GM12878 (cell line): ENCODE data around the gene VEGFB. TPM values are rescaled to one million over a fixed set of nuclear protein-coding genes. Genes with fewer than 3 reads are reported as not detected.
A peak's percentile ranks its signal among the peaks of the same experiment; 100 is the strongest.

Experiments used
- ASH2L ChIP-seq: fragments of 300-600, 200-600 bp; sonication (generic); IDR thresholded peaks from 2 replicates; pipeline ENCODE4 v1.6.1; 2017; ENCODE audit warnings: low read depth, mild to moderate bottlenecking, borderline replicate concordance
- CEBPB ChIP-seq, 2 experiments: fragments of 150-350 bp in 1 of 2; IDR thresholded peaks; 2 replicates each; pipeline ENCODE4 v1.6.1; 2012 to 2014; ENCODE audit warnings: low read depth in 2 of 2, low read length in 2 of 2, borderline replicate concordance in 1 of 2, inconsistent platforms in 1 of 2
- EGR1 ChIP-seq, 2 experiments: IDR thresholded peaks; 1 replicate in 1 of 2; 2 replicates in 1 of 2; pipeline ENCODE4 v1.6.1; 2011 to 2012; ENCODE audit warnings: low read depth in 2 of 2, low read length in 2 of 2, borderline replicate concordance in 1 of 2, mild to moderate bottlenecking in 1 of 2, moderate library complexity in 1 of 2
- ESRRA ChIP-seq: IDR thresholded peaks from 2 replicates; pipeline ENCODE4 v1.6.1; 2012; ENCODE audit warnings: mild to moderate bottlenecking, low read length, improper control_type of control experiment
- LARP7 ChIP-seq: fragments of 450-650 bp; IDR thresholded peaks from 2 replicates; pipeline ENCODE4 v1.6.1; 2017; ENCODE audit warnings: mild to moderate bottlenecking
- MTA2 ChIP-seq: fragments of 450-650 bp; IDR thresholded peaks from 2 replicates; pipeline ENCODE4 v1.6.1; 2016; ENCODE audit warnings: low read depth, mild to moderate bottlenecking, moderate library complexity
- MTA3 ChIP-seq: IDR thresholded peaks from 2 replicates; pipeline ENCODE4 v1.6.1; 2012; ENCODE audit warnings: low read length, inconsistent platforms, borderline replicate concordance
- NBN ChIP-seq: fragments of 450-650 bp; IDR thresholded peaks from 2 replicates; pipeline ENCODE4 v1.6.1; 2016
- NFXL1 ChIP-seq: fragments of 450-650 bp; IDR thresholded peaks from 2 replicates; pipeline ENCODE4 v1.6.1; 2017; ENCODE audit warnings: antibody characterized with exemption, mild to moderate bottlenecking, borderline replicate concordance
- RB1 ChIP-seq: fragments of 450-650 bp; formaldehyde crosslinking; IDR thresholded peaks from 2 replicates; pipeline ENCODE4 v1.6.1; 2017; ENCODE audit warnings: mild to moderate bottlenecking, borderline replicate concordance
- RFX5 ChIP-seq: IDR thresholded peaks from 2 replicates; pipeline ENCODE4 v1.6.1; 2011; ENCODE audit warnings: low read depth, low read length, improper control_type of control experiment
- RUNX3 ChIP-seq: IDR thresholded peaks from 2 replicates; pipeline ENCODE4 v1.6.1; 2012; ENCODE audit warnings: low read length, inconsistent platforms
- SIN3A ChIP-seq: IDR thresholded peaks from 2 replicates; pipeline ENCODE4 v1.6.1; 2012; ENCODE audit warnings: low read depth, low read length, improper control_type of control experiment
- SMAD5 ChIP-seq: IDR thresholded peaks from 2 replicates; pipeline ENCODE4 v1.6.1; 2016; ENCODE audit warnings: antibody characterized with exemption, low read depth
- SREBF1 ChIP-seq: IDR thresholded peaks from 2 replicates; pipeline ENCODE4 v1.6.1; 2012; ENCODE audit warnings: mild to moderate bottlenecking, low read length
- TARDBP ChIP-seq: IDR thresholded peaks from 2 replicates; pipeline ENCODE4 v1.6.1; 2016; ENCODE audit warnings: borderline replicate concordance
- YY1 ChIP-seq: IDR thresholded peaks from 2 replicates; pipeline ENCODE4 v1.6.1; 2011; ENCODE audit warnings: low read depth, mild to moderate bottlenecking, low read length
- ZSCAN29 ChIP-seq: fragments of 450-650 bp; IDR thresholded peaks from 2 replicates; pipeline ENCODE4 v1.6.1; 2017; ENCODE audit warnings: mild to moderate bottlenecking, moderate library complexity
- ZZZ3 ChIP-seq: IDR thresholded peaks from 2 replicates; pipeline ENCODE4 v1.6.1; 2011; ENCODE audit warnings: low read depth; ENCODE audit not compliant: control insufficient read depth, insufficient read length
- polyA plus RNA-seq, 11 experiments: library from polyadenylated mRNA; depleted of rRNA in 4 of 11; unstranded in 6 of 11; stranded (reverse) in 5 of 11; fragments of >200 nt; fragmentation: Nextera tagmentation in 4 of 11; fragmentation: Illumina TruSeq in 1 of 11; extraction: Ambion mirVana in 4 of 11; extraction: Trizol in 1 of 11; gene quantifications; 1 replicate in 1 of 11; 2 replicates in 10 of 11; pipeline versions ENCODE4 v1.2.1 to v1.2.3, GENCODE V29; 2011 to 2016; ENCODE audit warnings: inconsistent platforms in 2 of 11, missing spikeins in 2 of 11, low read depth in 1 of 11
- total RNA-seq, 4 experiments: library from RNA; depleted of rRNA in 3 of 4; stranded (reverse); fragments of >200 nt in 3 of 4; fragmentation: Illumina TruSeq in 1 of 4; extraction: Trizol in 1 of 4; gene quantifications; 2 replicates each; pipeline versions ENCODE4 v1.2.1 to v1.2.3, GENCODE V29; 2013 to 2021
- TF ChIP-seq, protein P1 (sequence below): IDR thresholded peaks from 2 replicates; pipeline ENCODE4 v1.6.1; 2011; ENCODE audit warnings: low read depth, mild to moderate bottlenecking, low read length, moderate library complexity, borderline replicate concordance; ENCODE audit errors: extremely low read depth
- TF ChIP-seq, protein P2 (sequence below): fragments of 450-650 bp; IDR thresholded peaks from 2 replicates; pipeline ENCODE4 v1.6.1; 2018; ENCODE audit warnings: mild to moderate bottlenecking, low read depth, moderate library complexity; ENCODE audit not compliant: partially characterized antibody
- TF ChIP-seq, protein P3 (sequence below): fragments of 450-650 bp; IDR thresholded peaks from 2 replicates; pipeline ENCODE4 v1.6.1; 2017; ENCODE audit warnings: mild to moderate bottlenecking, moderate library complexity
- TF ChIP-seq, protein P4 (sequence below): IDR thresholded peaks from 2 replicates; pipeline ENCODE4 v1.6.1; 2012; ENCODE audit warnings: low read depth, low read length, improper control_type of control experiment

The VEGFB gene
- total and polyA plus RNA-seq, 10 of the 15 experiments (the other 5 are each of a cell fraction or from before 2014, with no cell fraction given), result 7.0 to 75.8 (median 20.3) TPM

DNA sequence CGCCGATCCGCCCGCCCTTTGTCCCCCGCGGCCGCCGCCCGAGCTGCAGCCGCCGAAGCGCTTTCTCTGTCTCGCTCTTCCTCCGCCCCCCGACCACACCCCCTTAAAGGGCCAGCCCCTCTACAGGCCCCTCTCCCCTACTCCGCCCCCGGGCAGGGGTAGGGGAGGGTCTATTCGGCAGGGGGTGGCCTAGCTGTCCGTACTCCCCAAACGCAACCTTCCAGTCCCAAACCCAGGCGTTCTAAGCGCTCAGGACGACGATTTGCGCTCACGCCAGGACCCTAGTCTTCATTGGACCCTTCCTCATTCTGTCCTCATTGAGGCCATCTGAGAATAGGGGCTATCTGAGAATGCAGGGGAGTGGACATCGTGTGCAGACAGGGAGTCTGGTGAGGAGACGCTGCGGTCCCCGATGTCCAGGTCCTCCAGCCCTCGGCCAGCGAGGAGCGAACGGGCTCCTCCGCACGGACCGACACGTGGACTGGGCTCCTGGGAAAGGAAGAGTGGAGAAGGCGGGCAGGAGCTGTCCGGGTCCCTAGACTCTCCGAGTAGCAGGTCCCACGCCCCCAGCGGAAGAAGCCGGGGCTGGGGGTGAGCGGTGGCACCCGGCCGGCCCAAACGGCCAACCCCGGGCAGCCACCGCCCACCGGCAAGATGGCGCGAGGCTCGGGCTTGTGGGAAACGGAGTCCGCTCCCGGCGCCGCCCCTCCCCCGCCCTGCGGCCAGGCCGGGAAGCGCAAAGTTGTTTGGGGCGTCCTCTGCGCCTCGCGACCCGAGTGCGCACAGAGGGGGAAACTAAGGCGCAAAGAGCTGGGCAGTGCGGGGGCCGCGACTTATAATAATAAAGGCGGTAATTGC is 12.7 kb downstream of the VEGFB start, which contains the start of gene PPP1R14B (continued):
- TF ChIP-seq ZSCAN29 (no peak), RB1 (0 out of 2 replicates have a peak, but pooled peaks have one; percentile 18), LARP7 (peak; percentile 58), YY1 (peak; percentile 99), CEBPB (IDR thresholded peaks at IDR 0.05; ENCODE audit: borderline replicate concordance in 1 of 2, low read depth in 2 of 2, low read length in 2 of 2) (no peak), SREBF1 (no peak), RFX5 (no peak), NBN (0 out of 2 replicates have a peak, but pooled peaks have one; percentile 46), NFXL1 (no peak), SIN3A (peak; percentile 66), ASH2L (no peak), MTA3 (no peak), RUNX3 (no peak), TARDBP (peak; percentile 91), MTA2 (no peak), ZZZ3 (no peak), ESRRA (no peak), SMAD5 (no peak), EGR1 (IDR thresholded peaks at IDR 0.05; ENCODE audit: borderline replicate concordance in 1 of 2, low read depth in 2 of 2, low read length in 2 of 2) (peak in 1 of 2 experiments; percentile 57; a peak in 2 of 3 replicates)
- TF ChIP-seq, protein P1, sequence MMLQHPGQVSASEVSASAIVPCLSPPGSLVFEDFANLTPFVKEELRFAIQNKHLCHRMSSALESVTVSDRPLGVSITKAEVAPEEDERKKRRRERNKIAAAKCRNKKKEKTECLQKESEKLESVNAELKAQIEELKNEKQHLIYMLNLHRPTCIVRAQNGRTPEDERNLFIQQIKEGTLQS, result no peak
- TF ChIP-seq, protein P2, sequence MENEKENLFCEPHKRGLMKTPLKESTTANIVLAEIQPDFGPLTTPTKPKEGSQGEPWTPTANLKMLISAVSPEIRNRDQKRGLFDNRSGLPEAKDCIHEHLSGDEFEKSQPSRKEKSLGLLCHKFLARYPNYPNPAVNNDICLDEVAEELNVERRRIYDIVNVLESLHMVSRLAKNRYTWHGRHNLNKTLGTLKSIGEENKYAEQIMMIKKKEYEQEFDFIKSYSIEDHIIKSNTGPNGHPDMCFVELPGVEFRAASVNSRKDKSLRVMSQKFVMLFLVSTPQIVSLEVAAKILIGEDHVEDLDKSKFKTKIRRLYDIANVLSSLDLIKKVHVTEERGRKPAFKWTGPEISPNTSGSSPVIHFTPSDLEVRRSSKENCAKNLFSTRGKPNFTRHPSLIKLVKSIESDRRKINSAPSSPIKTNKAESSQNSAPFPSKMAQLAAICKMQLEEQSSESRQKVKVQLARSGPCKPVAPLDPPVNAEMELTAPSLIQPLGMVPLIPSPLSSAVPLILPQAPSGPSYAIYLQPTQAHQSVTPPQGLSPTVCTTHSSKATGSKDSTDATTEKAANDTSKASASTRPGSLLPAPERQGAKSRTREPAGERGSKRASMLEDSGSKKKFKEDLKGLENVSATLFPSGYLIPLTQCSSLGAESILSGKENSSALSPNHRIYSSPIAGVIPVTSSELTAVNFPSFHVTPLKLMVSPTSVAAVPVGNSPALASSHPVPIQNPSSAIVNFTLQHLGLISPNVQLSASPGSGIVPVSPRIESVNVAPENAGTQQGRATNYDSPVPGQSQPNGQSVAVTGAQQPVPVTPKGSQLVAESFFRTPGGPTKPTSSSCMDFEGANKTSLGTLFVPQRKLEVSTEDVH, result no peak
- TF ChIP-seq, protein P3, sequence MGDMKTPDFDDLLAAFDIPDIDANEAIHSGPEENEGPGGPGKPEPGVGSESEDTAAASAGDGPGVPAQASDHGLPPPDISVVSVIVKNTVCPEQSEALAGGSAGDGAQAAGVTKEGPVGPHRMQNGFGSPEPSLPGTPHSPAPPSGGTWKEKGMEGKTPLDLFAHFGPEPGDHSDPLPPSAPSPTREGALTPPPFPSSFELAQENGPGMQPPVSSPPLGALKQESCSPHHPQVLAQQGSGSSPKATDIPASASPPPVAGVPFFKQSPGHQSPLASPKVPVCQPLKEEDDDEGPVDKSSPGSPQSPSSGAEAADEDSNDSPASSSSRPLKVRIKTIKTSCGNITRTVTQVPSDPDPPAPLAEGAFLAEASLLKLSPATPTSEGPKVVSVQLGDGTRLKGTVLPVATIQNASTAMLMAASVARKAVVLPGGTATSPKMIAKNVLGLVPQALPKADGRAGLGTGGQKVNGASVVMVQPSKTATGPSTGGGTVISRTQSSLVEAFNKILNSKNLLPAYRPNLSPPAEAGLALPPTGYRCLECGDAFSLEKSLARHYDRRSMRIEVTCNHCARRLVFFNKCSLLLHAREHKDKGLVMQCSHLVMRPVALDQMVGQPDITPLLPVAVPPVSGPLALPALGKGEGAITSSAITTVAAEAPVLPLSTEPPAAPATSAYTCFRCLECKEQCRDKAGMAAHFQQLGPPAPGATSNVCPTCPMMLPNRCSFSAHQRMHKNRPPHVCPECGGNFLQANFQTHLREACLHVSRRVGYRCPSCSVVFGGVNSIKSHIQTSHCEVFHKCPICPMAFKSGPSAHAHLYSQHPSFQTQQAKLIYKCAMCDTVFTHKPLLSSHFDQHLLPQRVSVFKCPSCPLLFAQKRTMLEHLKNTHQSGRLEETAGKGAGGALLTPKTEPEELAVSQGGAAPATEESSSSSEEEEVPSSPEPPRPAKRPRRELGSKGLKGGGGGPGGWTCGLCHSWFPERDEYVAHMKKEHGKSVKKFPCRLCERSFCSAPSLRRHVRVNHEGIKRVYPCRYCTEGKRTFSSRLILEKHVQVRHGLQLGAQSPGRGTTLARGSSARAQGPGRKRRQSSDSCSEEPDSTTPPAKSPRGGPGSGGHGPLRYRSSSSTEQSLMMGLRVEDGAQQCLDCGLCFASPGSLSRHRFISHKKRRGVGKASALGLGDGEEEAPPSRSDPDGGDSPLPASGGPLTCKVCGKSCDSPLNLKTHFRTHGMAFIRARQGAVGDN, result no peak
- TF ChIP-seq, protein P4, sequence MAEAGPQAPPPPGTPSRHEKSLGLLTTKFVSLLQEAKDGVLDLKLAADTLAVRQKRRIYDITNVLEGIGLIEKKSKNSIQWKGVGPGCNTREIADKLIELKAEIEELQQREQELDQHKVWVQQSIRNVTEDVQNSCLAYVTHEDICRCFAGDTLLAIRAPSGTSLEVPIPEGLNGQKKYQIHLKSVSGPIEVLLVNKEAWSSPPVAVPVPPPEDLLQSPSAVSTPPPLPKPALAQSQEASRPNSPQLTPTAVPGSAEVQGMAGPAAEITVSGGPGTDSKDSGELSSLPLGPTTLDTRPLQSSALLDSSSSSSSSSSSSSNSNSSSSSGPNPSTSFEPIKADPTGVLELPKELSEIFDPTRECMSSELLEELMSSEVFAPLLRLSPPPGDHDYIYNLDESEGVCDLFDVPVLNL, result no peak
